CMK (cell line): ENCODE measurements around the gene HDC.

ENCODE experiments used
- DNase-seq: peaks from one replicate; pipeline ENCODE4 v3.0.0-alpha.2; 2010; ENCODE audit warnings: low read depth

Gene HDC

GRCh38 chr15:50225057-50225456 is 40.5 kb downstream of the HDC start:
- DNase-seq: no peak

- no peak for DNase-seq
Measured at GRCh38 chr15:50224606-50225005, 40.9 kb downstream of the HDC start.

- DNase-seq: no peak
Measured at GRCh38 chr15:50222181-50222580, 43.3 kb downstream of the HDC start.

- no peak for DNase-seq
Measured at GRCh38 chr15:50219820-50220219, 45.7 kb downstream of the HDC start.

GRCh38 chr15:50218691-50219090 is 46.8 kb downstream of the HDC start:
- no peak for DNase-seq

GRCh38 chr15:50218291-50218690 is 47.2 kb downstream of the HDC start:
- DNase-seq: no peak

GRCh38 chr15:50210462-50211157 is 54.9 kb downstream of the HDC start:
- DNase-seq: no peak

GRCh38 chr15:50209809-50210208 is 55.7 kb downstream of the HDC start:
- no peak for DNase-seq

GRCh38 chr15:50206020-50206419 is 59.5 kb downstream of the HDC start:
- DNase-seq: no peak

- DNase-seq: no peak
Measured at GRCh38 chr15:50202003-50202402, 63.5 kb downstream of the HDC start.

GRCh38 chr15:50192926-50193620 is 72.5 kb downstream of the HDC start:
- DNase-seq: no peak

GRCh38 chr15:50192164-50192563 is 73.4 kb downstream of the HDC start:
- no peak for DNase-seq
